Body of pancreas (tissue), 4 donors: ENCODE data around the gene SRPK2. TPM values are rescaled to one million over a fixed set of nuclear protein-coding genes. Genes with fewer than 3 reads are reported as not detected.
"Not testable (repeated sequence)": the region's sequence is repeated elsewhere in the genome, so short reads cannot be mapped to it uniquely, and the experiment has no call there.

Experiments
- ATAC-seq: fragments of 150-250 bp; one replicate; pipeline ENCODE4 v1.9.1; 2016
- DNase-seq, 4 donors: peaks; one replicate each; pipeline ENCODE4 v3.0.0-alpha.2; 2019
- H3K27ac ChIP-seq, 4 donors: fragments of 200-600 bp; sonication (generic); 1 replicate in 3 of 4; 2 replicates in 1 of 4; pipeline versions ENCODE4 v1.5.1 to v1.6.1; 2016 to 2019; ENCODE audit warnings: mild to moderate bottlenecking in 1 of 4, mixed read lengths in 1 of 4, moderate library complexity in 1 of 4
- H3K27me3 ChIP-seq, 2 donors: fragments of 200-600 bp; sonication (generic); one replicate each; pipeline ENCODE4 v1.6.0; 2016; ENCODE audit warnings: mild to moderate bottlenecking in 1 of 2
- H3K36me3 ChIP-seq, 2 donors: fragments of 200-600 bp; sonication (generic); replicated peaks in 1 of 2; 2 replicates each; pipeline ENCODE4 v1.5.1; 2016; ENCODE audit warnings: low read depth in 2 of 2; ENCODE audit not compliant: insufficient read depth in 1 of 2
- H3K4me1 ChIP-seq: fragments of 200-600 bp; sonication (generic); one replicate; pipeline ENCODE4 v1.6.0; 2016
- H3K4me3 ChIP-seq, 2 donors: fragments of 200-600 bp; sonication (generic); 1 replicate in 1 of 2; 2 replicates in 1 of 2; pipeline ENCODE4 v1.5.1; 2016 to 2019
- H3K9me3 ChIP-seq, 3 donors: fragments of 200-600 bp; sonication (generic); 1 replicate in 2 of 3; 2 replicates in 1 of 3; pipeline ENCODE4 v1.5.1; 2016
- POLR2A ChIP-seq, 3 donors: fragments of 450-650 bp; IDR thresholded peaks; one replicate each; pipeline ENCODE4 v1.6.1; 2016; ENCODE audit warnings: antibody characterized with exemption in 3 of 3, mild to moderate bottlenecking in 2 of 3
- WGBS, 2 donors: methylation state at CpG; one replicate each; pipeline ENCODE4 v1.1.5; 2017; 5-methylcytosine and 5-hydroxymethylcytosine counted together
- intact Hi-C: fragments of 100-400 bp; cut with DNase I; formaldehyde crosslinking; loops from one replicate; pipeline ENCODE4 v1.15.1; 2023
- total RNA-seq, 2 donors: library from RNA; depleted of rRNA; stranded (reverse); fragments of >200 nt; gene quantifications; one replicate each; pipeline ENCODE4 v1.1.0, GENCODE V29; 2016
- TF ChIP-seq, protein P1 (sequence below), 7 experiments: fragments of 450-650 bp in 4 of 7; fragments of 200-600 bp in 3 of 7; sonication (generic) in 3 of 7; IDR thresholded peaks; one replicate each; pipeline ENCODE4 v1.5.1; 2016 to 2019; ENCODE audit warnings: antibody characterized with exemption in 7 of 7

Gene SRPK2
- total RNA-seq, 2 donors from 2014 or later, result 23.4 to 31.1 TPM

DNA sequence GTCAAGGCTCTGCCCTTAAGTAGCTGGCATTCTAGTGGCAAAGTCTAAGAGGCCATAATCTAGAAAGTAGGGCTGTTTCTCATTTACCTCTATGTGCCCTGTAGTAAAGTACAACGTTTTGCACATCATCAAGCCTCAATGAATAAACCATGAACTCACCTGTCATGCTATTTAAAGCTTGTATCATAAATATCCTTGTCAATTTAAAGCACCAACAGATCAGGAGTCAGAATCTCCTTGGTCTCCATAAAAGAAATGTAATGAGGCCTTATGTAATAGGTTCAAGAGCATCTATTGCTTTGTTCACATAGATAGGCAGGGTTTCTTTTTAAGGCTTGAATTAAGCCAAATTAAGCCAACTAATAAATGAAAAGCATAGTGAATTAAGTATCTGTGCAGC, 192.8 kb downstream of the SRPK2 start:
- no peaks in the 10 kb centered on the region for H3K9me3 ChIP-seq
- no peak overlapping the region for H3K4me3 ChIP-seq
- DNase-seq (no peak), ATAC-seq (no peak)
- intact Hi-C loops, result no loop called here
- H3K36me3 ChIP-seq, result no peaks in the 10 kb centered on the region
- WGBS, 2 donors, result 45 to 64% methylated on average over 1 of the region's 1 CpG
- no peak for TF ChIP-seq POLR2A (IDR thresholded peaks at IDR 0.05)
- TF ChIP-seq, protein P1, sequence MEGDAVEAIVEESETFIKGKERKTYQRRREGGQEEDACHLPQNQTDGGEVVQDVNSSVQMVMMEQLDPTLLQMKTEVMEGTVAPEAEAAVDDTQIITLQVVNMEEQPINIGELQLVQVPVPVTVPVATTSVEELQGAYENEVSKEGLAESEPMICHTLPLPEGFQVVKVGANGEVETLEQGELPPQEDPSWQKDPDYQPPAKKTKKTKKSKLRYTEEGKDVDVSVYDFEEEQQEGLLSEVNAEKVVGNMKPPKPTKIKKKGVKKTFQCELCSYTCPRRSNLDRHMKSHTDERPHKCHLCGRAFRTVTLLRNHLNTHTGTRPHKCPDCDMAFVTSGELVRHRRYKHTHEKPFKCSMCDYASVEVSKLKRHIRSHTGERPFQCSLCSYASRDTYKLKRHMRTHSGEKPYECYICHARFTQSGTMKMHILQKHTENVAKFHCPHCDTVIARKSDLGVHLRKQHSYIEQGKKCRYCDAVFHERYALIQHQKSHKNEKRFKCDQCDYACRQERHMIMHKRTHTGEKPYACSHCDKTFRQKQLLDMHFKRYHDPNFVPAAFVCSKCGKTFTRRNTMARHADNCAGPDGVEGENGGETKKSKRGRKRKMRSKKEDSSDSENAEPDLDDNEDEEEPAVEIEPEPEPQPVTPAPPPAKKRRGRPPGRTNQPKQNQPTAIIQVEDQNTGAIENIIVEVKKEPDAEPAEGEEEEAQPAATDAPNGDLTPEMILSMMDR (IDR thresholded peaks at IDR 0.05), result no peak
- peaks cover 5% of the 10 kb centered on the region for H3K4me1 ChIP-seq
- H3K27ac ChIP-seq, result no peak overlapping the region
- H3K27me3 ChIP-seq, result no peaks in the 10 kb centered on the region

DNA sequence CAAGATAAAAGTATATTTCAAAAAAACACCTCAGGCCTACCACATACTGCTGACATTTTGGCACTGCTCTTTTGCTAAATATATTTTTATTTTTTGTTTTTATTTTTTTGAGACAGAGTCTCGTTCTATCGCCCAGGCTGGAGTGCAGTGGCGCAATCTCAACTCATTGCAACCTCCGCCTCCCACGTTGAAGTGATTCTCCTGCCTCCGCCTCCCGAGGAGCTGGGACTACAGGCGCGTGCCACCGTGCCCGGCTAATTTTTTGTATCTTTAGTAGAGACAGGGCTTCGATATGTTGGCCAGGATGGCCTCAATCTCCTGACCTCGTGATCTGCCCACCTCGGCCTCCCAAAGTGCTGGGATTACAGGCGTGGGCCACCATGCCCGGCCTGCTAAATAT, 193.8 kb downstream of the SRPK2 start:
- H3K4me1 ChIP-seq, H3K36me3 ChIP-seq, H3K9me3 ChIP-seq, H3K27me3 ChIP-seq, H3K4me3 ChIP-seq, ATAC-seq, intact Hi-C loops, H3K27ac ChIP-seq, DNase-seq: not testable (repeated sequence)
- WGBS, 2 donors, result 92 to 97% methylated on average over 16 of the region's 16 CpGs

DNA sequence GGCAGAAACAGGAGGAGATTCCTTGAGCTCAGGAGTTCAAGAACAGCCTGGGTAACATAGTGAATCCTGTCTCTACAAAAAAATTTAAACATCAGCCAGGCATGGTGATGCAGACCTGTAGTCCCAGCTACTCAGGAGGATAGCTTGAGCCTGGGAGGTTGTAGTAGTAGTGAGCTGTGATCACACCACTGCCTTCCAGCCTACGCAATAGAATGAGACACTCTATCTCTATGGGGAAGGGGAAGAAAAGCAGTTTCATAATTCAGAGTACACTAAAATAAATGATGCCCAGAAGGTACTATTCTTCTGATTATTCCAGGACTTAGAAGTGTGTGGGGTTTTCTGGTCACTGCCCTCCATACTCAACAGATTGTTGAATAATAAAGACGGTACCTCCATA, 197.4 kb downstream of the SRPK2 start:
- TF ChIP-seq POLR2A (IDR thresholded peaks at IDR 0.05), result no peak
- TF ChIP-seq, protein P1 (IDR thresholded peaks at IDR 0.05), result no peak
- H3K27me3 ChIP-seq, result no peaks in the 10 kb centered on the region
- intact Hi-C loops, result no loop called here
- H3K9me3 ChIP-seq, result no peaks in the 10 kb centered on the region
- no peaks in the 10 kb centered on the region for H3K36me3 ChIP-seq
- H3K4me3 ChIP-seq, result no peak overlapping the region
- no peak overlapping the region for H3K27ac ChIP-seq
- H3K4me1 ChIP-seq, result peaks cover 31% of the 10 kb centered on the region
- no peak for ATAC-seq
- DNase-seq, result no peak
- WGBS, 2 donors, result 79 to 94% methylated on average over 2 of the region's 2 CpGs

DNA sequence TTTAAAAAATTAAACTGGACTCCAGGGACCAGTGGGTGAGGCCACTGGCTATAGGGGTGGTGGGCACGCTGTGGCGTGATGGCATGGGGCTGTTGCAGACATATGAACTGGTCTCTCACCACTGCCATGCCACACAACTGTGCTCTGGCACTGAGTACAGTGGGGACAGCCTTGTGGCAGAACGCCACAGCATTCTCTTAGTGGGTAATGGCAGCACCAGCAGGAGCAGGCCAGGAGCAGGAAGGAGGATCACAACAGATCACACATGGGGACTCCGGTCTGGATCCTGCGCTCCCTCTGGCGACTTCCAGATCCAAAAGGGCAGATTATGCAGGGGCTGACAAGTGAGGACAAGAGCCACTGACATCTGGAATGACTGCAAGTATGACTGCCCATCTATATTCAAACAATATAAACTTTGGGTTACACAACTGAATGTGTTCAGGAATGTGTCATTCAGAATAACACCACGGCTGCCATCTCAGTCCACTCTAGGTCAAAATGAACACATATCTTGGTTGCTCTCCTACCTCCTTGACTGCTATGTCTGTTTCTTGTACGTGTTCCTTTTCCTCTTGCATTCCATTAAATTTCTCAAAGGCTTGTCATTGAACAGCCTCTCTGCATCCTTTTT, 198.7 kb downstream of the SRPK2 start:
- Histone ChIP-seq H3K27ac (peak overlapping the region in 2 of 4 donors; percentile 65 to 67), H3K36me3 (no peaks in the 10 kb centered on the region), H3K27me3 (no peaks in the 10 kb centered on the region), H3K4me3 (no peak overlapping the region), H3K4me1 (peaks cover 36% of the 10 kb centered on the region), H3K9me3 (no peaks in the 10 kb centered on the region)
- intact Hi-C loops, result no loop called here
- ATAC-seq, result no peak
- no peak for TF ChIP-seq POLR2A (IDR thresholded peaks at IDR 0.05)
- TF ChIP-seq, protein P1 (IDR thresholded peaks at IDR 0.05), result no peak
- 86 to 92% methylated on average over 4 to 8 of the region's 8 CpGs for WGBS, 2 donors
- peak in 2 of 4 donors; percentile 15 to 17 for DNase-seq

DNA sequence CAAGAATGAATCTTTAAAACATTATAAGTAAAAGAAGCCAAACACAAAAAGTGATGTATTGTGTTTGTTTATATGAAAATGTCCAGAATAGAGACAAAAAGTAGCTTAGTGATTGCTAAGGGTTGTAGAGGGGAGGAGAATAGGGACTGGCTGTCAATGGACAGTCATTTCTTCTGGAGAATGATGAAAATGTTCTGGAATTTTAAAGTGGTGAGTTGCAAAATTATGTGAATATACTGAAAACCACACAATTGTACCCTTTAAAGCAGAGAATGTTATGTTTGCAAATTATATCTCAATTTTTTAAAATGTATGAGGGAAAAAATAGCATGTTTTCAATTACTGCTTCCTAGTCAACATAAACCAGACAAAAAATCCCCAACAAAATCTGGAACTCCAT, 200.5 kb downstream of the SRPK2 start:
- Histone ChIP-seq H3K4me1 (peaks cover 36% of the 10 kb centered on the region), H3K4me3 (no peak overlapping the region), H3K9me3 (no peaks in the 10 kb centered on the region), H3K27ac (peak overlapping the region in 3 of 4 donors; percentile 52 to 67 (median 65)), H3K27me3 (no peaks in the 10 kb centered on the region), H3K36me3 (no peaks in the 10 kb centered on the region)
- DNase-seq (no peak), ATAC-seq (no peak)
- intact Hi-C loops, result no loop called here
- TF ChIP-seq, protein P1 (IDR thresholded peaks at IDR 0.05), result no peak
- TF ChIP-seq POLR2A (IDR thresholded peaks at IDR 0.05), result no peak
